HTERT RPE-1 (cell line): ENCODE data around the gene ANXA10.

Experiments
- in situ Hi-C: fragments of 300-500 bp; cut with MboI; formaldehyde crosslinking; loops from 4 replicates; pipeline ENCODE4 v1.14.3; 2020; ENCODE audit warnings: low sequenced_read_pairs

ANXA10 gene

GRCh38 chr4:168221301-168221700 is 129.0 kb downstream of the ANXA10 start:
- in situ Hi-C loops: no loop called here
